GM12878 (cell line): Measurements from ENCODE around the gene F12. TPM values are rescaled to one million over a fixed set of nuclear protein-coding genes. Genes with fewer than 3 reads are reported as not detected.

Source experiments
- BACH1 ChIP-seq: fragments of 450-650 bp; IDR thresholded peaks from 2 replicates; pipeline ENCODE4 v1.6.1; 2017; ENCODE audit warnings: mild to moderate bottlenecking, borderline replicate concordance
- CBX3 ChIP-seq: fragments of 200-600 bp; sonication (generic); IDR thresholded peaks from 2 replicates; pipeline ENCODE4 v1.6.1; 2016; ENCODE audit warnings: low read depth, borderline replicate concordance
- EED ChIP-seq: sonication (generic); IDR thresholded peaks from 2 replicates; pipeline ENCODE4 v1.6.1; 2016; ENCODE audit warnings: antibody characterized with exemption, low read depth
- ESRRA ChIP-seq: IDR thresholded peaks from 2 replicates; pipeline ENCODE4 v1.6.1; 2012; ENCODE audit warnings: mild to moderate bottlenecking, low read length, improper control_type of control experiment
- ETV6 ChIP-seq, 2 experiments: fragments of 450-650 bp in 1 of 2; IDR thresholded peaks in 1 of 2; conservative IDR thresholded peaks in 1 of 2; 2 replicates each; pipeline ENCODE4 v1.6.1; 2014; ENCODE audit warnings: antibody characterized with exemption in 1 of 2, borderline replicate concordance in 1 of 2, low read depth in 1 of 2, mild to moderate bottlenecking in 1 of 2, moderate library complexity in 1 of 2
- HDAC2 ChIP-seq: fragments of 200-600 bp; sonication (generic); IDR thresholded peaks from 2 replicates; pipeline ENCODE4 v1.6.1; 2017
- HSF1 ChIP-seq: fragments of 150-350 bp; IDR thresholded peaks from 2 replicates; pipeline ENCODE4 v1.6.1; 2014; ENCODE audit warnings: mild to moderate bottlenecking, low read depth, low read length
- MEF2B ChIP-seq: fragments of 450-650 bp; IDR thresholded peaks from 2 replicates; pipeline ENCODE4 v1.6.1; 2018; ENCODE audit warnings: mild to moderate bottlenecking, moderate library complexity; ENCODE audit not compliant: partially characterized antibody, poor library complexity, severe bottlenecking
- NR2C1 ChIP-seq: fragments of 450-650 bp; IDR thresholded peaks from 2 replicates; pipeline ENCODE4 v1.6.1; 2017; ENCODE audit warnings: antibody characterized with exemption, mild to moderate bottlenecking, moderate library complexity
- POU2F2 ChIP-seq: IDR thresholded peaks from 3 replicates; pipeline ENCODE4 v1.6.1; 2011; ENCODE audit warnings: low read depth, mild to moderate bottlenecking, low read length, borderline replicate concordance
- RELB ChIP-seq: fragments of 450-650 bp; IDR thresholded peaks from 2 replicates; pipeline ENCODE4 v1.6.1; 2017; ENCODE audit warnings: low read depth, mild to moderate bottlenecking, moderate library complexity
- REST ChIP-seq: IDR thresholded peaks from 2 replicates; pipeline ENCODE4 v1.6.1; 2012; ENCODE audit warnings: mild to moderate bottlenecking, low read depth, low read length
- SMC3 ChIP-seq: IDR thresholded peaks from 2 replicates; pipeline ENCODE4 v1.6.1; 2011; ENCODE audit warnings: low read length, improper control_type of control experiment, borderline replicate concordance
- SP1 ChIP-seq: IDR thresholded peaks from one replicate; pipeline ENCODE4 v1.6.1; 2011; ENCODE audit warnings: low read depth, low read length
- SREBF1 ChIP-seq: IDR thresholded peaks from 2 replicates; pipeline ENCODE4 v1.6.1; 2012; ENCODE audit warnings: mild to moderate bottlenecking, low read length
- SUZ12 ChIP-seq: fragments of 200-600 bp; sonication (generic); IDR thresholded peaks from one replicate; pipeline ENCODE4 v1.6.1; 2018; ENCODE audit warnings: antibody characterized with exemption, mild to moderate bottlenecking; ENCODE audit not compliant: unreplicated experiment
- TCF3 ChIP-seq: IDR thresholded peaks from 2 replicates; pipeline ENCODE4 v1.6.1; 2012; ENCODE audit warnings: low read depth, mild to moderate bottlenecking, low read length, borderline replicate concordance; ENCODE audit not compliant: insufficient read depth
- WRNIP1 ChIP-seq: IDR thresholded peaks from 2 replicates; pipeline ENCODE4 v1.6.1; 2011; ENCODE audit warnings: low read depth, low read length, improper control_type of control experiment, borderline replicate concordance
- ZNF384 ChIP-seq: IDR thresholded peaks from 2 replicates; pipeline ENCODE4 v1.6.1; 2012; ENCODE audit warnings: low read depth, mild to moderate bottlenecking, low read length, improper control_type of control experiment, borderline replicate concordance
- polyA plus RNA-seq, 11 experiments: library from polyadenylated mRNA; depleted of rRNA in 4 of 11; unstranded in 6 of 11; stranded (reverse) in 5 of 11; fragments of >200 nt; fragmentation: Nextera tagmentation in 4 of 11; fragmentation: Illumina TruSeq in 1 of 11; extraction: Ambion mirVana in 4 of 11; extraction: Trizol in 1 of 11; gene quantifications; 1 replicate in 1 of 11; 2 replicates in 10 of 11; pipeline versions ENCODE4 v1.2.1 to v1.2.3, GENCODE V29; 2011 to 2016; ENCODE audit warnings: inconsistent platforms in 2 of 11, missing spikeins in 2 of 11, low read depth in 1 of 11
- total RNA-seq, 4 experiments: library from RNA; depleted of rRNA in 3 of 4; stranded (reverse); fragments of >200 nt in 3 of 4; fragmentation: Illumina TruSeq in 1 of 4; extraction: Trizol in 1 of 4; gene quantifications; 2 replicates each; pipeline versions ENCODE4 v1.2.1 to v1.2.3, GENCODE V29; 2013 to 2021
- TF ChIP-seq, protein P1 (sequence below): fragments of 450-650 bp; IDR thresholded peaks from 2 replicates; pipeline ENCODE4 v1.6.1; 2018; ENCODE audit warnings: mild to moderate bottlenecking, low read depth, moderate library complexity; ENCODE audit not compliant: partially characterized antibody

Gene F12
- total and polyA plus RNA-seq, 10 of the 15 experiments (the other 5 are each of a cell fraction or from before 2014, with no cell fraction given): 0.25 to 11.3 (median 5.5) TPM

GRCh38 chr5:177362610-177363507 lies 46.5 kb downstream of the F12 start (continued):
- TF ChIP-seq ETV6 (conservative IDR thresholded peaks at IDR 0.05 in 1 of 2, IDR thresholded peaks at IDR 0.05 in 1 of 2; ENCODE audit: borderline replicate concordance in 1 of 2, low read depth in 1 of 2): no peak
- TF ChIP-seq MEF2B: peak; percentile 36
- no peak for TF ChIP-seq REST
- peak; percentile 14 for TF ChIP-seq SP1
- peak; percentile 64 for TF ChIP-seq NR2C1
- peak; percentile 78; the same call in 1 of the 2 replicates for TF ChIP-seq EED
- no peak for TF ChIP-seq WRNIP1
- TF ChIP-seq POU2F2: peak; percentile 55; the same call in 1 of the 3 replicates
- no peak for TF ChIP-seq SUZ12
- TF ChIP-seq SMC3: no peak
- no peak for TF ChIP-seq TCF3
- TF ChIP-seq HDAC2: no peak
- TF ChIP-seq BACH1: no peak
- no peak for TF ChIP-seq HSF1
- no peak for TF ChIP-seq SREBF1
- peak; percentile 73 for TF ChIP-seq RELB
- no peak for TF ChIP-seq ESRRA
- no peak for TF ChIP-seq ZNF384
- TF ChIP-seq, protein P1, sequence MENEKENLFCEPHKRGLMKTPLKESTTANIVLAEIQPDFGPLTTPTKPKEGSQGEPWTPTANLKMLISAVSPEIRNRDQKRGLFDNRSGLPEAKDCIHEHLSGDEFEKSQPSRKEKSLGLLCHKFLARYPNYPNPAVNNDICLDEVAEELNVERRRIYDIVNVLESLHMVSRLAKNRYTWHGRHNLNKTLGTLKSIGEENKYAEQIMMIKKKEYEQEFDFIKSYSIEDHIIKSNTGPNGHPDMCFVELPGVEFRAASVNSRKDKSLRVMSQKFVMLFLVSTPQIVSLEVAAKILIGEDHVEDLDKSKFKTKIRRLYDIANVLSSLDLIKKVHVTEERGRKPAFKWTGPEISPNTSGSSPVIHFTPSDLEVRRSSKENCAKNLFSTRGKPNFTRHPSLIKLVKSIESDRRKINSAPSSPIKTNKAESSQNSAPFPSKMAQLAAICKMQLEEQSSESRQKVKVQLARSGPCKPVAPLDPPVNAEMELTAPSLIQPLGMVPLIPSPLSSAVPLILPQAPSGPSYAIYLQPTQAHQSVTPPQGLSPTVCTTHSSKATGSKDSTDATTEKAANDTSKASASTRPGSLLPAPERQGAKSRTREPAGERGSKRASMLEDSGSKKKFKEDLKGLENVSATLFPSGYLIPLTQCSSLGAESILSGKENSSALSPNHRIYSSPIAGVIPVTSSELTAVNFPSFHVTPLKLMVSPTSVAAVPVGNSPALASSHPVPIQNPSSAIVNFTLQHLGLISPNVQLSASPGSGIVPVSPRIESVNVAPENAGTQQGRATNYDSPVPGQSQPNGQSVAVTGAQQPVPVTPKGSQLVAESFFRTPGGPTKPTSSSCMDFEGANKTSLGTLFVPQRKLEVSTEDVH: no peak
- no peak for TF ChIP-seq CBX3
